ENCODE measurements around the gene ZSCAN21. TPM values are rescaled to one million over a fixed set of nuclear protein-coding genes. Genes with fewer than 3 reads are reported as not detected.

Gene ZSCAN21
- total and polyA plus RNA-seq, 2 of the 4 experiments (the other 2 are of a cell fraction) = 11.5 to 13.3 TPM

GRCh38 chr7:100048680-100049079 is 894 bp upstream of the ZSCAN21 start:
- BruUV-seq (replicated peaks) = no TSS peak
- Histone ChIP-seq H3K79me1 (ENCODE audit: low read depth in 1 of 2, low read length in 2 of 2) (peaks cover 12 to 29% of the 10 kb centered on the region in 2 experiments), H3K4me1 (ENCODE audit: control insufficient read depth, insufficient read depth, low read length) (peaks cover 4% of the 10 kb centered on the region; the same call in 1 of the 2 replicates), H3K27ac (ENCODE audit: insufficient read depth, low read length) (no peak overlapping the region), H2BK20ac (ENCODE audit: low read depth, low read length) (no peak overlapping the region), H4K20me1 (ENCODE audit: insufficient read depth, low read length) (peaks cover 3% of the 10 kb centered on the region; the same call in 1 of the 2 replicates), H3K4ac (ENCODE audit: low read depth, low read length) (no peak overlapping the region; the same call in 1 of the 2 replicates), H3K14ac (replicated peaks; ENCODE audit: low read depth, low read length) (no peak overlapping the region), H3K36me3 (ENCODE audit: control insufficient read depth, insufficient read depth, low read length) (peaks cover 4% of the 10 kb centered on the region; the same call in 1 of the 2 replicates), H3K27me3 (ENCODE audit: control insufficient read depth, insufficient read depth, low read length) (no peaks in the 10 kb centered on the region), H3K4me3 (ENCODE audit: insufficient read depth, low read depth, low read length) (no peak overlapping the region), H4K5ac (ENCODE audit: low read depth, low read length) (0 out of 2 replicates have a peak overlapping the region, but pooled peaks have one; percentile 0), H3K23ac (ENCODE audit: low read depth, low read length) (no peak overlapping the region), H2BK15ac (ENCODE audit: low read depth, low read length) (no peak overlapping the region), H3K9ac (ENCODE audit: low read depth, low read length) (no peak overlapping the region), H2AK9ac (replicated peaks; ENCODE audit: low read depth, low read length, poor library complexity) (no peak overlapping the region), H3K56ac (ENCODE audit: extremely low read depth, insufficient read depth, low read length) (no peak overlapping the region), H2BK120ac (ENCODE audit: low read depth, low read length) (no peak overlapping the region), H4K8ac (ENCODE audit: low read depth in 2 of 2, low read length in 2 of 2) (peak overlapping the region; percentile 97 to 99; a peak in 3 of 4 replicates), H3K18ac (ENCODE audit: low read depth, low read length) (no peak overlapping the region), H2BK5ac (ENCODE audit: low read depth, low read length, poor library complexity, severe bottlenecking) (no peak overlapping the region), H3K9me1 (ENCODE audit: insufficient read depth, low read length) (no peaks in the 10 kb centered on the region), H2AK5ac (ENCODE audit: low read depth, low read length) (peak overlapping the region; percentile 40; the same call in 1 of the 2 replicates), H3K4me2 (ENCODE audit: low read depth, low read length) (no peak overlapping the region), H3K9me3 (ENCODE audit: control insufficient read depth, insufficient read depth, low read length) (no peaks in the 10 kb centered on the region), H4K91ac (ENCODE audit: insufficient read depth, low read depth, low read length) (no peak overlapping the region), H2AFZ (replicated peaks; ENCODE audit: low read length, poor library complexity) (no peak overlapping the region)
- DNase-seq (no peak), ATAC-seq (ENCODE audit: low read depth) (no peak)
- dilution Hi-C loops (cut with HindIII; ENCODE audit: low sequenced_read_pairs, unreplicated experiment) (no loop called here), intact Hi-C loops (cut with micrococcal nuclease) (loop anchor here (1.0 to 2.0 kb wide), 2 partner anchors 14 to 52 kb away; no protein-coding TSS in a partner anchor), in situ Hi-C loops (cut with MboI; ENCODE audit: low sequenced_read_pairs) (no loop called here)
- POLR2A ChIA-PET (ENCODE audit: unreplicated experiment) = no interaction called here
- TF ChIP-seq CEBPB (IDR thresholded peaks at IDR 0.05; ENCODE audit: low read depth, low read length) = no peak
- 100% methylated on average over 1 of the region's 4 CpGs; no CpG with 5 or more reads in 1 of the 2 experiments for WGBS, 2 experiments (ENCODE audit: extremely low coverage in 2 of 2, insufficient read length in 1 of 2)
- CTCF ChIA-PET = interaction anchor here (0.7 kb wide), 1 partner anchor 541 kb away, joined by 3 read pairs; no protein-coding TSS in a partner anchor

All from IMR-90 (cell line).